ENCODE results near the gene ALAD.
A peak's percentile ranks its signal among the peaks of the same experiment; 100 is the strongest.
"Not testable (repeated sequence)": the region's sequence is repeated elsewhere in the genome, so short reads cannot be mapped to it uniquely, and the experiment has no call there.

Gene ALAD

DNA sequence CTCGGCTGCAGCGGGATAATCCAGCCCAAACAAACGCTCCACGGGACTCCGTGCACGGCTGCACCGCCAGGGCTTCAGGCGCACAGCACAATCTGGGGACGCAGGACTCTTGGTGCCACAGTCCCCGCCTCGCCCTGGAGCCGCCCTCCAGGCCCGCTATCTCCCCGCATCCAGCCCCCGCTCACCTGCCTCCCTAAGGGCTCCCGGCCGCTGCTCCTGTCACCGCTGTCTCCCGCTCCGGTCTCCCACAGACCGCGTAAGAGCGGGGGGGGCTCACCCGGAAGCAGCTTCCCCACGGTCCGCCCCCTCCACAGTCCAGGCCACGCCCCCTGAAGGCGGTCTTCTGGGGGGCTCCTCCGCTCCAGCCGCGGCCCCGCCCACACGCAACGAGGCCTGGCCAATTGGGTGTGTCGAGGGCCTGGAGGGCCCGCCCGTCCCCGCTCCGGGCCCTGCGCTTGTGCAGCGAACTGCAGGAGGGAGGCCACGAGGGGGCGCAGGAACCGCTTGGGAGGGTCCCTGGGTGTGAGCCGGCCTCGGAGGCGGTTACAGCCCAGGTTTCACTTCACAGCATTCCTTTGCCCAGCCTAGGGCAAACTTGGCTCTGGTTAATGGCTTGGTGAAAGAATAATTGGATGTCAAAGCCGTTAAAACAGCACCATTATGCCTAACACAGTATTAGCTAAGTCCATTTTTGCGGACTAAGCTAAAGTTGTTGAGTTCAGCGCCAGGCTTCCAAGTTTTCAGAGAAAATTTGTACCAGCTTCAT, at the start of gene ALAD:
Gene ALAD, minus strand, starts transcription at position 258 of the 766 bp plus-strand sequence. CDS start 7,725 bp downstream, outside the sequence.
- H3K4me3 ChIP-seq (ENCODE audit: low read length) = peak within 1 kb of the TSS; percentile 86
- no peak for TF ChIP-seq ZNF274 (IDR thresholded peaks at IDR 0.05; ENCODE audit: low read depth, low read length)

DNA sequence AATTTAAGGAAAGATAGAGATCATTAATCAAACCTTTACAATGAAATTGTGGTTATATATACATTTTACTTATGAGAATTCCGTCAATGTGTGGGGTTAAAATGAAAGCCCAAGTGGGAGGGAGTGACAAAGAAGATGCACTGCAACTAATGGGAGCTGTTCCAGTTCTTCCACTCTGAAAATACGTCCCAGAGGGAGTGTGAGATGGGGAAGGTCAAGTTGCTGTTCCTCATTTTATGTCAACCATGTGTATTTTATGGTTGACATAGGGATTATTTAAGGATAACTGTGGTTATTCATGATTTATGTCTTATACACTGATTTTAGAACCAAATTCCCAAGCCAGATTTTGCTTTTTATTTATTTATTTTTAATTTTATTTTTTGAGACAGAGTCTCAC, 48.3 kb upstream of the ALAD start:
- H3K4me3 ChIP-seq (ENCODE audit: low read length) = no peak overlapping the region
- TF ChIP-seq ZNF274 (IDR thresholded peaks at IDR 0.05; ENCODE audit: low read depth, low read length) = no peak

DNA sequence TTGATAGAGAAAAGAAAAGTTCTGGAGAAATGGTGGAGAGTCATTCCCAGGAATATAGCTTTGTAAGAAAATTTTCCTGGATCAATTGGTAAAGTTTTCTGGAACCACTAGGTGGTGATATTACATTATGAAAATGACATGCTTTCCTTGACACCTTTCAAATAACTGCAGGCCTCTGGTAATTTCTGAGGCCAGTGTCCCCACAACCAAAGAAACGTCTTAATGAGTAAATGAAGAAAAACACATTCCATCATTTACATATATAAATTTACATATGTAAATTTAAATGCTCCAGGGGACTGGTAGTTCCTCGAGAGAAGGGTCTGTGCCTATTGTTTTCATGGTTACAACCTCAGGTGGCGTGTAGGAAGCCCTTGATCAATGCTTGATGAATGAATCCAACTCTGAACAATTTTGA, 45.2 kb upstream of the ALAD start:
- H3K4me3 ChIP-seq (ENCODE audit: low read length) = no peak overlapping the region
- TF ChIP-seq ZNF274 (IDR thresholded peaks at IDR 0.05; ENCODE audit: low read depth, low read length) = no peak

DNA sequence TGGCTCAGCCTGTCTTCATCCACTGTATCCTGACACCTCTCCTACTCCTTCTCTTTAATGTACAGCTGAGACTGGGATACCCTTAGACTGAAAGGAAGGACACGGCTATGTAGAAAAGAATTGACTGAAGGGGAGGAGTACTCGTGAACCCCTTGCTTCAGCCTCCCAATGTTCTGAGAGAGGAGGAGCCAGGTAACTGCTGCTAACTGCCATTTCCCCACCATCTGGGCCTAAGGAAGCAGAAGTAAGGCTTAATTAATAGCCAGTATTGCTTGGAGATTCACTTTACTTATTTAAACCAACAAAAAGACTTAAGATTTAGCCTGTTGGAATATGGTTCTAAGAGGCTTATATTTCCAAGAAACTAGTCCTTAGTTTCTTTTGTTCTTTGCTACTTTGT, 43.7 kb upstream of the ALAD start:
- TF ChIP-seq ZNF274 (IDR thresholded peaks at IDR 0.05; ENCODE audit: low read depth, low read length) = no peak
- H3K4me3 ChIP-seq (ENCODE audit: low read length) = no peak overlapping the region

DNA sequence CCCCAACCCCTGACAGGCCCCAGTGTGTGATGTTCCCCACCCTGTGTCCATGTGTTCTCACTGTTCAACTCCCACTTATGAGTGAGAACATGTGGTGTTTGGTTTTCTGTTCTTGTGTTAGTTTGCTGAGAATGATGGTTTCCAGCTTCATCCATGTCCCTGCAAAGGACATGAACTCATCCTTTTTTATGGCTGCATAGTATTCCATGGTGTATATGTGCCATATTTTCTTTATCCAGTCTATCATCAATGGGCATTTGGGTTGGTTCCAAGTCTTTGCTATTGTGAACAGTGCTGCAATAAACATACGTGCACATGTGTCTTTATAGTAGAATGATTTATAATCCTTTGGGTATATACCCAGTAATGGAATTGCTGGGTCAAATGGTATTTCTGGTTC, 36.6 kb upstream of the ALAD start:
- not testable (repeated sequence) for H3K4me3 ChIP-seq (ENCODE audit: low read length)

DNA sequence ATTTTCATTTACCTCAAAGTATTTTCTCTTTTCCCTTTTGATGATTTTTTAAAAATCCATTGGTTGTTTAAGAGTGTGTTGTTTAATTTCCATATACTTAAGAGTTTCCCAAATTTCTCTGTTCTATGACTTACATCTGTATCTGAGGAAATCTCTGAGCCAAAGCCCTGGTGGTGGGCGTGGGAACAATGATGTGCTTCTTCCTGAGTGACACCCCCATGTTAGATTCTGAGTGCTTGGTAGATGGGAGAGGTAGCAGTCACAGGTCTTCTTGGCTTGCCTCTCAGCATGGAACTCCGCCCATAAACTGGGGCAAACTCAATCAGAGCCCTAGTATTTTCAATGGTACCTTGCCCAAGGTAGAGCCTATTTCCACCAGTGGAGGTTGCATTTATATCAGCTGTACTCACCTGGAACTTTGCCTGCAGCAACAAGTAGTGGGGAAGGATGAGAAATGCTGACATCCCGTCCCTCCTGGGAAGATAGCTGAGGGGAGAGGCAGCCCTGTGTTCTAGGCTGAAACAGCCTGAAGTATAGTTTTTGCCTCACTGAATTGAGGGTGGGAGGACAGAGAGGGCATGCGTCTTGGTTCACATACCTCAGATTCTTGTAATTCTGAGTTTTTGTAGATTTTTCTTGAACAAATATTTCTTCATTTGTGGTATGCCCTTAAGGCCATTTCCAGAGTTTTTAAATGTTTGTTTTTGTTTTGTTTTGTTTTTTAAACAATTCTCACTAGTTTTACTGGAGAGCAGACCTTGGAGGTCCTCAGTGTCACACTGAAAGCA, 35.8 kb upstream of the ALAD start:
- H3K4me3 ChIP-seq (ENCODE audit: low read length) = no peak overlapping the region
- TF ChIP-seq ZNF274 (IDR thresholded peaks at IDR 0.05; ENCODE audit: low read depth, low read length) = no peak

DNA sequence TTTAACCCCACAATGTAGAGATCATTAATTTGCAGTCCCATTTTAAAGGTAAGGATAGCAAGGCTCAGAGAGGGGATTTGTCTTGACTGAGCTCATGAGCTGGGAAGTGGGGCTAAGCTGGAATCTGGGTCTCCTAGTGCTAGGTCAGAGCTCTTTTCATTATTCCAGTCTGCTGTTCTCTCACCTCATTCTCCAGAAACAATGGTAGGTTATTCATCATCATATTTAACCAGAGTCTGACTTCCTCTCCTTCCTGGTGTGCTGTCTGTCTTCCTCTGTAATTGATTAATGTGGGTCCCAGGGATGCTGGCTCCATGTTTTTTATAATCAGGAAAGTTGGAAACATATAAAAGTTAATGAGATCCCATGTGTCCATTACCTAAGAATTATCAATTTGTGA, 30.1 kb upstream of the ALAD start:
- TF ChIP-seq ZNF274 (IDR thresholded peaks at IDR 0.05; ENCODE audit: low read depth, low read length) = no peak
- no peak overlapping the region for H3K4me3 ChIP-seq (ENCODE audit: low read length)

DNA sequence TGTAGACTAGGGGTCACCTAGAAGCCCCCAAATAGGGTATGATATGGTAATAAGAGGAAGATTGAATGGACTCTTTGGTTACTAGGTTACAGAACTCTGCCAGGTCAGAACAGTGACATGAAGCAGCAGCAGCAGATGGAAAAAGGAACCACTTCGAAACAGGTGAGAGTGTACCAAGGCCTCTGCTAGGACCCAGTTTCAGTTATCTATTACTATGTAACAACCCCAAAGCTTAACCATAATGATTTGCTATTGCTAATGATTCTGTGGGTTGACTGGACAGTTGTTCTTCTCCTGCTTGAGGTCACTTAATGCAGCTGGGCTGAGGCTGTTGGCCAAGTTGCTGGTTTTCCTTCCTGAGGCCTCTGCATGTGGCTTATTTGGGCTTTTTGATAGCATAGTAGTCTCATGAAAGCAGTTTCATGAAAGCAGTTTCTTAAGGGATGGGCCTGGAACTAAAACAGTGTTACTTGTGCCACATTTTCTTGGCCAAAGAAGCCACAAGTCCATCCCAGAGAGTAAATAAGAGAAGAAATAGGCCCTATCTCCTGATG, 27.1 kb upstream of the ALAD start:
- TF ChIP-seq ZNF274 (IDR thresholded peaks at IDR 0.05; ENCODE audit: low read depth, low read length) = no peak
- no peak overlapping the region for H3K4me3 ChIP-seq (ENCODE audit: low read length)

DNA sequence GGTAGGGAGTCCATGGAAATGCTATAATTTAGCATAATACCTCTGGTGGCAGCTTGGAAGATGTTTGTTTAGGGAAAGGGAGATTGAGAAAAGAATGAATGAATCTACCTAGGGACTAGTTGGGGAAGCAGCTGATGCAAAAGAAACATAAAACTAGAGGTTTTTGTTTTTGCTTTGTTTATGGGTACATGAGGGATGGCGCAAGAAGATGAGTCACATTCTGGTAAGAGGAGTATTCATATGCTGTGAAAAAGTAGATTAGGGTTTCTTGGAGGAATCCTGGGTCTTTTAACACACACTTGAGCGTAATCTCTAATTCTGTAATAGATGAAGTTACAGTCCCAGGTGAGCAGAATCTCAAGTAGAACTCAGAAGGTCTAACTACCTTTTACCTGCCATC, 26.5 kb upstream of the ALAD start:
- H3K4me3 ChIP-seq (ENCODE audit: low read length) = no peak overlapping the region
- no peak for TF ChIP-seq ZNF274 (IDR thresholded peaks at IDR 0.05; ENCODE audit: low read depth, low read length)

DNA sequence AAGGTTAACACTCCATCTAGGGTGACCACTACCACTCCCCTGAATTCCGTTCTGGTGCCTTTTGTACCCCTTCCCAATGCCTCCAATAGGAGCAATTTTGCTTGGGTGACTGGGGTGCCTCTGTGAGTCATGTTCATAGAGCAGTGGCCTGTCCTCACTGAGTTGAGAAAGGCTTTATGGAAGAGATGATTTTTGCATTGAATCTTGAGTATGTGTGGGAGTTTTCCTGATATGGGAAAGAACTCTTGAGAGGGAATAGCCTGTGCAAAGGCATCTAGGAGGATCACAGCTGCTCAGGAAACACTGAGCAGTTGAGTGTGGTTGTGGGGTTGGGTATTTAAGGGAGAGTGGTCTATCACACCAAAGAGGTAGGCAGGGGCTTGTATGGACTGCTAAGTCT, 25.6 kb upstream of the ALAD start:
- H3K4me3 ChIP-seq (ENCODE audit: low read length) = no peak overlapping the region
- TF ChIP-seq ZNF274 (IDR thresholded peaks at IDR 0.05; ENCODE audit: low read depth, low read length) = no peak

DNA sequence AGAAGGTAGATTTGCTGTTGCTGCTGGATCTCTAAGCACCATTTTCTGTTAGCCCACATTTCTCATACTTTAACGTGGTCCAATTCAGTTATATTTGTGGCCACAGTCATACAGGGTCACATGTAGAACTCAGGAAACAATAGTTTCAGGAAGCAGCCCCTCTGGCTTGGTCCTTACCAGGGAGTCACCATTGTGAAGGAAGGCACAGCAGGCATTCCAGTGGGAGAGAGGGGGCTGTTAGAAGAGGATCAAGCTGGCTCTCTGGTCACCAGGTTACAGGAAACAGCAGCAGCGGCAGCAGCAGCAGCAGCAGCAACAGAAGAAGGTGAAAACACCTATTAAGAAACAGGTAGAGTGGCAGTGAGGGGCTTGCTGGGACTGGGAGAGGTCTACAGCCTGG, 24.0 kb upstream of the ALAD start:
- no peak for TF ChIP-seq ZNF274 (IDR thresholded peaks at IDR 0.05; ENCODE audit: low read depth, low read length)
- no peak overlapping the region for H3K4me3 ChIP-seq (ENCODE audit: low read length)

DNA sequence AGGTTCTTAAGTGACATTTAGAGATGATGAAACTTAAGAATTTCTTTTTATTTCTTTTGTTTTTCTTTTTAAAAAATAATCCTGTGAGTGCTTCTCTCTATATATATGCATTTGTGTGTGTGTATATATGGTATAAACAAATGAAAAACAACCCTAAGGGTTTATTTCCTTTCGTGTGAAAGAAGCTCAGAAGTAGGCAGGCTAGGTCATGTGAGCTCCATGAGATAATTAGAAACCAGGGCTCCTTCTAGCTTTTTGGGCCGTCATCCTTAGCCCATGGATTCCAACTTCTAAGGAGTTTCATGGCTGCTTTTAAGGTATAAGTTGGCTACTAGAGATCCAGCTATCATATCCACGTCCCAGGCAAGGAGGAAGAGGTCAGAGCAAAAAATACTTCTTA, 20.6 kb upstream of the ALAD start:
- TF ChIP-seq ZNF274 (IDR thresholded peaks at IDR 0.05; ENCODE audit: low read depth, low read length) = no peak
- no peak overlapping the region for H3K4me3 ChIP-seq (ENCODE audit: low read length)

DNA sequence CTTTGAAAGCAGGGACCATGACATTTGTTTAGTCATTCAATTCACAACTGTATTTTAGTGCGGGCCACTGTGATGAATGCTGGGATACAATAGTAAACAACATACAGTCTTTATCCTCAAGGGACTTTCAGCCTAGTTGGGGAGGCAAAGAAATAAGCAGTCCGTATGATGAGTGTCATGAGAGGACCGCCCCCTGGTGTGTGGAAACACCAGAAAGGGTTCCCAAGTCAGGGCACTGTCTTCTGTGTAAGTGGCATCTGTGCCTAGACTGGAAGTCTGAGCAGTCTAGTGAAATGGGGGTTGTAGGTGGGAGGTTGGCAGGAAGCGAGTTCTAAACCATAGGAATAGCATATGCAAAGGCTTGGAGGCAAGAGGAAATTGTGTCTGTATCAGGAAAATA, 16.3 kb upstream of the ALAD start:
- no peak for TF ChIP-seq ZNF274 (IDR thresholded peaks at IDR 0.05; ENCODE audit: low read depth, low read length)
- H3K4me3 ChIP-seq (ENCODE audit: low read length) = no peak overlapping the region

DNA sequence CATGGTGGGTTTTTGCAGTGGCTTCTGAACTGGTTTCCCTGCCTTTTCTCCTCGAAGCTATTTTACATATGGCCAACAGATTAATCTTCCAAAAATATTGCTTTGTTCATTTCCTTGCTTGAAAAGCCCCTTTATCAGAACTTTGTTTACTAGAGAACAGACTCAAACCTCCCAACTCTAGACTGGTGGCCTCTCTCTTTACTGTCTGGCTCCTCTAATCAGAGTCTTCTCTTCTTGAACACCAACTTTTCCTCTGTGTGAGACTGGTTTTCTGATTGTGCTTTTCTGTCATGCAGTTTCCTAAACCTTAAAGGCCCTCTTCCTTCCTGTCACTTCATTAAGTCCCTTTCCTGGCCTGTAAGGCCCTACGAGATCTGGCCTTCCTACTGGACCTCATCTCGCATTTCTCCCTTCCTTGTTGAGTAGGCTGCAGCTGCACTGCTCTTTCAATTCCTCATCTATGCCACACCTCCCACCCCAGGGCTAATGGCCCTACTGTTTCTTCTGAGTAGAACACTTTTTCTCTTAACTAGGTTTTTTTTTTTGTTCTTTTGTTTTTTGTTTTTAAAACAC, 15.2 kb upstream of the ALAD start:
- no peak overlapping the region for H3K4me3 ChIP-seq (ENCODE audit: low read length)
- TF ChIP-seq ZNF274 (IDR thresholded peaks at IDR 0.05; ENCODE audit: low read depth, low read length) = no peak

Data from GM08714 (cell line).